Measurements from ENCODE around the gene SYK.

The SYK gene

GRCh38 chr9:90946982-90947381 is 145.4 kb downstream of the SYK start:
- DNase-seq (ENCODE audit: low read depth in 3 of 3) = no peak

Measured in stimulated activated CD4-positive, alpha-beta T cell treated with anti-CD3 and anti-CD28 coated beads, TNF-alpha, amount 100 ng/mL, for 24 hours (primary cell).